Fibroblast of villous mesenchyme (primary cell): Measurements from ENCODE around the gene DPP8. TPM values are rescaled to one million over a fixed set of nuclear protein-coding genes. Genes with fewer than 3 reads are reported as not detected.

Source experiments
- DNase-seq: peaks from one replicate; pipeline ENCODE4 v3.0.0-alpha.2; 2010; ENCODE audit warnings: low read depth
- H3K4me3 ChIP-seq: 2 replicates; pipeline ENCODE4 v1.5.1; 2011; ENCODE audit warnings: low read depth, mild to moderate bottlenecking, low read length
- total RNA-seq: library from RNA; depleted of rRNA; stranded (reverse); fragments of >200 nt; gene quantifications from 2 replicates; pipeline ENCODE4 v1.2.3, GENCODE V29; 2012
- TF ChIP-seq, protein P1 (sequence below): IDR thresholded peaks from 2 replicates; pipeline ENCODE4 v1.5.1; 2012; ENCODE audit warnings: low read depth, mild to moderate bottlenecking, low read length; ENCODE audit not compliant: insufficient read depth

The DPP8 gene
- total RNA-seq, 1 donor: 49.2 TPM

DNA sequence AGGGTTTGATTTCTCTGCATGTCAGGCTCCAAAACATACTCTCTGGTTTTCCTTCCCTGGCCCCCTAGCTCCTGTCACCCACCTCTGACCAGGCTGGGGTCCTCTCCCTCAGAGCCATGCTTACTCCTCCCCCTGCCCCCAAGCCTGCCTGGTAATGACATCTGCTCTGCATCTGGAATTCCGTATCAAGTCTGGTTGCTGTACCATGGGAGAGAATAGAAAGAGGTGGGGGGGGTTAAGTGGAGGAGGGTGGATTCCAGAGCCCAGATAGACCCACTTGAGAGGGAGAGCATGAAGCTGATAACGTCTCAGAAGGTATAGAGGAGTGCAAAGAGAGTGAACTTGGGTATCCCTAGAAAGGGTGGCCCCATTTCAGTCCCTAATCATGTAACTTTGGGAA lies 98.9 kb downstream of the DPP8 start:
- TF ChIP-seq, protein P1, sequence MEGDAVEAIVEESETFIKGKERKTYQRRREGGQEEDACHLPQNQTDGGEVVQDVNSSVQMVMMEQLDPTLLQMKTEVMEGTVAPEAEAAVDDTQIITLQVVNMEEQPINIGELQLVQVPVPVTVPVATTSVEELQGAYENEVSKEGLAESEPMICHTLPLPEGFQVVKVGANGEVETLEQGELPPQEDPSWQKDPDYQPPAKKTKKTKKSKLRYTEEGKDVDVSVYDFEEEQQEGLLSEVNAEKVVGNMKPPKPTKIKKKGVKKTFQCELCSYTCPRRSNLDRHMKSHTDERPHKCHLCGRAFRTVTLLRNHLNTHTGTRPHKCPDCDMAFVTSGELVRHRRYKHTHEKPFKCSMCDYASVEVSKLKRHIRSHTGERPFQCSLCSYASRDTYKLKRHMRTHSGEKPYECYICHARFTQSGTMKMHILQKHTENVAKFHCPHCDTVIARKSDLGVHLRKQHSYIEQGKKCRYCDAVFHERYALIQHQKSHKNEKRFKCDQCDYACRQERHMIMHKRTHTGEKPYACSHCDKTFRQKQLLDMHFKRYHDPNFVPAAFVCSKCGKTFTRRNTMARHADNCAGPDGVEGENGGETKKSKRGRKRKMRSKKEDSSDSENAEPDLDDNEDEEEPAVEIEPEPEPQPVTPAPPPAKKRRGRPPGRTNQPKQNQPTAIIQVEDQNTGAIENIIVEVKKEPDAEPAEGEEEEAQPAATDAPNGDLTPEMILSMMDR: no peak
- no peak for DNase-seq
- no peak overlapping the region for H3K4me3 ChIP-seq

- TF ChIP-seq, protein P1: no peak
- peak; percentile 42 for DNase-seq
- no peak overlapping the region for H3K4me3 ChIP-seq
These were observed 100.6 kb downstream of the DPP8 start for GRCh38 chr15:65416845-65417416.

DNA sequence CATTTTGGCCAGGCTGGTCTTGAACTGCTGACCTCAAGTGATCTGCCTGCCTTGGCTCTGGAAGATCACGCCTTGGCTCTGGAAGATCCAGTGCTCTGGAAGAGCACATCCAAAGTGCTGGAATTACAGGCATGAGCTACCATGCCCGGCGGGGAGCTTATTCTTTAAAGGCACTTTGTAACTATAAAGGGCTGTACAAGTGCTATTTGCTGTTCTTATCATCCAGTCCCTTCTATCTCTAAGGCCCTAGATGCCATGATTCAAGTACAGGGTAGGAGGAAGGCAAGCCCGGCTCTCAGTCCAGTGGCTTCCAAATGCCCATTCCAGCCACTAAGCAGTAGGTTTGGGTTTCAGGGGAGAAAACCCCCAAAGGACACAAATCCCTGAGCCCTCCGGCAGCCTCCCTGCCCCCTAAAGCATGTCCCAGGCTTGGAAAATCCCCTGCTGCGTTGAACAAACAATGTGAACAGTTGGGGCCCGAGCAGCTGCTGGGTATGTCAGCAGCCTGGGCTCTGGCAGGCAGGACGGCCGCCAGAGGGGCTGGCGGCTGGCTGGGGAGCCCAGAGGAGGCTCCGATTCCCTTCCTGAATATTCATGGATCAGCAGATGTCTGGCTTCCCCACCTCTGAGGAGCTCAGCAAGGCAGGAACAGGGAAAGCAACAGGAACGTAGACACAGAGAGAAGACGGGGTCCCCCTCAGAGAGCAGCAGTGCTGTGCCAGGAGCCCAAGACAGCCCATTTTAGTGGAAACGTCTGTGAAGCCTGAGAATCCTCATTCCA lies 102.5 kb downstream of the DPP8 start:
- no peak overlapping the region for H3K4me3 ChIP-seq
- peak; percentile 54 for DNase-seq
- TF ChIP-seq, protein P1: no peak

DNA sequence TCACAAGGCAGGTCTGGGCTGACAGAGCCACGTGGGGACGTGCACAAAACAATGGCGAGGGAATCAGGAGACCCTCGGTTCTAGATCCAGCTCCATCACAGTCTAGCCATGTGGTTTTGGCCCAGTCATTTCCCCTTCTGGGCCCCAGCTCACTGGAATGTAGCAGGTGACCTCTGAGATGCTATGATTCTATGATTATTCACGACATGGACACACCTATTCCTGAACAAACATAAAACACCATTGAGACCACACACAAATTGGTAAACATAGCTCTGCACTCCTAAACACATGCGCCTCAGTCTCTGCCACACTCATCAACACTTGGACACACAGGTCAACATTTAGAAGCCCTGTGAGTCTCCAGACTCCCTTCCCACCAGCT lies 103.7 kb downstream of the DPP8 start:
- TF ChIP-seq, protein P1: no peak
- no peak for DNase-seq
- H3K4me3 ChIP-seq: no peak overlapping the region

- TF ChIP-seq, protein P1: no peak
- DNase-seq: no peak
- no peak overlapping the region for H3K4me3 ChIP-seq
These were observed 104.3 kb downstream of the DPP8 start for GRCh38 chr15:65413051-65413759.

DNA sequence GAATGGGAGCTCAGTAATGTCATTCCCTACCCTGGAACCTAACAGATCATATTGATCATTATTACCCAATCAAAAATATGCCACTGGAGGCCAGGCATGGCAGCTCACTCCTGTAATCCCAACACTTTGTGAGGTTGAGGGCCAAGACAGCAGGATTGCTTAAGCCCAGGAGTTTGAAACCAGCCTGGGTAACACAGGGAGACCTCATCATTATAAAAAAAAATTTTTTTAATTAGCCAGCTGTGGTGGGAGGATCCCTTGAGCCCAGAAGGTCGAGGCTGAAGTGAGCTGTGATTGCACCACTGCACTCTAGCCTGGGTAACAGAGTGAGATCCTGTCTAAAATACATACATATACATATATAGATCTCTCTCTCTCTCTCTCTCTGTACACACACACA lies 104.9 kb downstream of the DPP8 start:
- TF ChIP-seq, protein P1: no peak
- DNase-seq: peak; percentile 39
- H3K4me3 ChIP-seq: no peak overlapping the region
